OCI-LY1 (cell line): Measurements from ENCODE around the gene PDZD2.

Source experiments
- H2AFZ ChIP-seq: fragments of 200-600 bp; sonication (generic), shearing (Covaris generic); 2 replicates; pipeline ENCODE4 v1.6.0; 2014; ENCODE audit warnings: antibody characterized with exemption, mild to moderate bottlenecking, low read length
- H3F3A ChIP-seq: fragments of 200-600 bp; sonication (generic), shearing (Covaris generic); 2 replicates; pipeline ENCODE4 v1.6.0; 2014; ENCODE audit warnings: mild to moderate bottlenecking, antibody characterized with exemption, low read length, moderate library complexity; ENCODE audit not compliant: insufficient read depth
- H3K27ac ChIP-seq: fragments of 200-600 bp; sonication (generic); 2 replicates; pipeline ENCODE4 v1.5.1; 2014; ENCODE audit warnings: low read length, mixed run types, mild to moderate bottlenecking, low read depth; ENCODE audit not compliant: poor library complexity, severe bottlenecking
- H3K27me3 ChIP-seq: fragments of 200-600 bp; sonication (generic); 2 replicates; pipeline ENCODE4 v1.6.0; 2014; ENCODE audit warnings: antibody characterized with exemption, mild to moderate bottlenecking, low read length, moderate library complexity; ENCODE audit not compliant: insufficient read depth
- H3K36me3 ChIP-seq: fragments of 200-600 bp; sonication (generic); 2 replicates; pipeline ENCODE4 v1.6.1; 2014; ENCODE audit warnings: mild to moderate bottlenecking, antibody characterized with exemption, low read length, moderate library complexity, mixed read lengths; ENCODE audit not compliant: insufficient read depth
- H3K4me1 ChIP-seq: fragments of 200-600 bp; sonication (generic); 2 replicates; pipeline ENCODE4 v1.5.1; 2014; ENCODE audit warnings: mild to moderate bottlenecking, low read length, moderate library complexity; ENCODE audit not compliant: insufficient read depth, severe bottlenecking
- H3K4me2 ChIP-seq: fragments of 200-600 bp; sonication (generic), shearing (Covaris generic); 2 replicates; pipeline ENCODE4 v1.6.1; 2014; ENCODE audit warnings: low read length
- H3K4me3 ChIP-seq: fragments of 200-600 bp; sonication (generic); 2 replicates; pipeline ENCODE4 v1.5.1; 2014; ENCODE audit warnings: low read length, low read depth, mild to moderate bottlenecking, mixed read lengths; ENCODE audit not compliant: poor library complexity, severe bottlenecking
- H3K79me2 ChIP-seq: fragments of 200-600 bp; shearing (Covaris generic); 2 replicates; pipeline ENCODE4 v1.6.1; 2016; ENCODE audit warnings: mixed run types, low read length, mixed read lengths; ENCODE audit not compliant: insufficient read depth
- H3K9ac ChIP-seq: fragments of 200-600 bp; sonication (generic), shearing (Covaris generic); 2 replicates; pipeline ENCODE4 v1.6.1; 2014; ENCODE audit warnings: mild to moderate bottlenecking, low read length, mixed read lengths
- H3K9me2 ChIP-seq: fragments of 200-600 bp; sonication (generic), shearing (Covaris generic); 2 replicates; pipeline ENCODE4 v1.6.1; 2014; ENCODE audit warnings: low read depth, mild to moderate bottlenecking, low read length, mixed read lengths
- H3K9me3 ChIP-seq: fragments of 200-600 bp; shearing (Covaris generic); 2 replicates; pipeline ENCODE4 v1.6.1; 2014; ENCODE audit warnings: low read length, mixed read lengths
- H4K20me1 ChIP-seq: fragments of 200-600 bp; sonication (generic), shearing (Covaris generic); 2 replicates; pipeline ENCODE4 v1.6.0; 2016; ENCODE audit warnings: mild to moderate bottlenecking, low read length; ENCODE audit not compliant: insufficient read depth
- EZH2 ChIP-seq: fragments of 200-600 bp; sonication (generic), shearing (Covaris generic); IDR thresholded peaks from 2 replicates; pipeline ENCODE4 v1.8.0; 2017; ENCODE audit warnings: borderline replicate concordance, mixed run types, mild to moderate bottlenecking, antibody characterized with exemption, low read length, moderate library complexity, mixed read lengths
- TF ChIP-seq, protein P1 (sequence below): fragments of 200-600 bp; sonication (generic), shearing (Covaris generic); IDR thresholded peaks from 2 replicates; pipeline ENCODE4 v1.5.1; 2017; ENCODE audit warnings: mild to moderate bottlenecking, antibody characterized with exemption, low read length, moderate library complexity, mixed read lengths

PDZD2 gene

DNA sequence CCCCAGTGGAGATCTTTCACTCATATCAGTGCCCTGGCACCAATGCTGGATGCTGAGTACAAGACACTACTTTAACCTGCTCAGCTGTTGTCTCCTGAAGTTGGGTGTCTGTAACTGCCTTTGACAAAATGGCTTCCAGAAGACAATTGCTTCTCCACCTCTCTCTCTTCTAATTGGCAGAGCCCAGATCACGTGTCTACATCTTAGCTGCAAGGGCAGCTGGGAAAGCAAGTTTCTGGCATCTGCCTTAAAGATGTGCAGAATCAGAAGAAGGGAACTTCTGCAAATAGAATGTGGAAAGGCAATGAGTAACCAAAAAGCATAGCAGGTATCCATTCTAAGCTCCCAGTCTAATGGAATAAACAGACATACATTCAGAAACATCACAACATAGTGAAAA lies 81.1 kb downstream of the PDZD2 start:
- no peak overlapping the region for H3K9ac ChIP-seq
- TF ChIP-seq EZH2 = no peak
- TF ChIP-seq, protein P1, sequence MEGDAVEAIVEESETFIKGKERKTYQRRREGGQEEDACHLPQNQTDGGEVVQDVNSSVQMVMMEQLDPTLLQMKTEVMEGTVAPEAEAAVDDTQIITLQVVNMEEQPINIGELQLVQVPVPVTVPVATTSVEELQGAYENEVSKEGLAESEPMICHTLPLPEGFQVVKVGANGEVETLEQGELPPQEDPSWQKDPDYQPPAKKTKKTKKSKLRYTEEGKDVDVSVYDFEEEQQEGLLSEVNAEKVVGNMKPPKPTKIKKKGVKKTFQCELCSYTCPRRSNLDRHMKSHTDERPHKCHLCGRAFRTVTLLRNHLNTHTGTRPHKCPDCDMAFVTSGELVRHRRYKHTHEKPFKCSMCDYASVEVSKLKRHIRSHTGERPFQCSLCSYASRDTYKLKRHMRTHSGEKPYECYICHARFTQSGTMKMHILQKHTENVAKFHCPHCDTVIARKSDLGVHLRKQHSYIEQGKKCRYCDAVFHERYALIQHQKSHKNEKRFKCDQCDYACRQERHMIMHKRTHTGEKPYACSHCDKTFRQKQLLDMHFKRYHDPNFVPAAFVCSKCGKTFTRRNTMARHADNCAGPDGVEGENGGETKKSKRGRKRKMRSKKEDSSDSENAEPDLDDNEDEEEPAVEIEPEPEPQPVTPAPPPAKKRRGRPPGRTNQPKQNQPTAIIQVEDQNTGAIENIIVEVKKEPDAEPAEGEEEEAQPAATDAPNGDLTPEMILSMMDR = no peak
- H3K27me3 ChIP-seq = no peaks in the 10 kb centered on the region
- no peak overlapping the region for H3K4me3 ChIP-seq
- H3K4me1 ChIP-seq = no peaks in the 10 kb centered on the region
- H3K36me3 ChIP-seq = no peaks in the 10 kb centered on the region
- H3K4me2 ChIP-seq = no peak overlapping the region
- H3F3A ChIP-seq = no peaks in the 10 kb centered on the region
- no peaks in the 10 kb centered on the region for H3K79me2 ChIP-seq
- no peak overlapping the region for H3K27ac ChIP-seq
- H3K9me3 ChIP-seq = no peaks in the 10 kb centered on the region
- no peaks in the 10 kb centered on the region for H3K9me2 ChIP-seq
- H4K20me1 ChIP-seq = no peaks in the 10 kb centered on the region
- no peak overlapping the region for H2AFZ ChIP-seq

DNA sequence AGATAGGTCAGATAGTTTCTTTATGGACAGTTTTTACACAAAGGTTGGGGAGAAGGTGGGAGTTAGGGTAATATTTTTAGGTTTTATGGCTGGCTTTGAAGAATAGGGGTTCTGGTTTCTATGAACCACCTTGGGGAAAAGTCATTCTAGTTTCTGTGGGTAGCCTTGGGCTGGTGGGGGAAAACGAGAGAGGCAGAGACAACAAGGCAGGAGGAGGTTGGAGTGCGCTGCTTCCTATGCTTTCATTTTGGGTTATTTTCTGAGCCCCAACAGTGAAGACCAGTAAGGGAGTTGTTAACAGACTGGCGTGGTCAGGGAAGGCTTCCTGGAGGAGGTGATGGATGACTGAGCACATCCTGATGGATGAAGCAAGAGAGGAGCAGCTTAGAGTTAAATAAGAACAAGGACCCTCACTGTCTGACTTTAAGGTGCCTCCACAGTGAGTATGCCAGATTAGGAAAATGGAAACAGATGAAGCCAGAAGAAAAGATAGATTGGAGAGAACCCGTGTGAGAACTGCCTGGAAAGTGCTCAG lies 81.9 kb downstream of the PDZD2 start:
- TF ChIP-seq, protein P1 = no peak
- no peak for TF ChIP-seq EZH2
- no peak overlapping the region for H3K9ac ChIP-seq
- H3K4me3 ChIP-seq = no peak overlapping the region
- no peaks in the 10 kb centered on the region for H4K20me1 ChIP-seq
- no peaks in the 10 kb centered on the region for H3K36me3 ChIP-seq
- H3F3A ChIP-seq = no peaks in the 10 kb centered on the region
- H3K9me3 ChIP-seq = no peaks in the 10 kb centered on the region
- no peak overlapping the region for H3K4me2 ChIP-seq
- no peak overlapping the region for H3K27ac ChIP-seq
- H3K4me1 ChIP-seq = no peaks in the 10 kb centered on the region
- no peaks in the 10 kb centered on the region for H3K27me3 ChIP-seq
- no peak overlapping the region for H2AFZ ChIP-seq
- H3K9me2 ChIP-seq = no peaks in the 10 kb centered on the region
- no peaks in the 10 kb centered on the region for H3K79me2 ChIP-seq

DNA sequence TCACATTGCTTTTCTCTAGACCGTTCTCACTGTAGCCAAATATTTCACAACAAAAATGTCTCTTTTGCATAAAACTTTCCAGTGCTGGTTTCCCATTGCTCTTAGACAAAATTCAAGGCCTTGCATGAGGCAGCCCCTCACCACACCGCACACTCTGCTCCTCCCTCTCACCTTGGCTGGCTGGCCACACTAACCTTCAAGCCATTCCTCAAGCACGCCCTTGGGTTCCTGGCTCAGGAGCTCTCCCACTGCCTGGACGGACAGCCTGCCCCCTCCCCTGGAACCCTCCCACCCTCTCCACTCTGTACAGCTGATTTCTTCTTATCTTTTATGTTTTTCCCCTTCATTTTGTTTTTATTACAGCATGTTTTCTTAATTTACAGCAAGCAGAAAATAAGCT lies 83.2 kb downstream of the PDZD2 start:
- Histone ChIP-seq H3K27ac (no peak overlapping the region), H3K4me2 (no peak overlapping the region), H3K9me3 (no peaks in the 10 kb centered on the region), H3K36me3 (no peaks in the 10 kb centered on the region), H3K4me3 (no peak overlapping the region), H3K4me1 (no peaks in the 10 kb centered on the region), H4K20me1 (no peaks in the 10 kb centered on the region), H3K9me2 (no peaks in the 10 kb centered on the region), H2AFZ (no peak overlapping the region), H3F3A (no peaks in the 10 kb centered on the region), H3K9ac (no peak overlapping the region), H3K27me3 (no peaks in the 10 kb centered on the region), H3K79me2 (no peaks in the 10 kb centered on the region)
- TF ChIP-seq EZH2 = no peak
- TF ChIP-seq, protein P1 = no peak
